22Rv1 (cell line): ENCODE results near the gene SLC35F3.

ENCODE experiments used
- ZFX ChIP-seq: fragments of 450-650 bp; IDR thresholded peaks from 2 replicates; pipeline ENCODE4 v1.6.1; 2017; ENCODE audit warnings: antibody characterized with exemption, borderline replicate concordance
- TF ChIP-seq, protein P1 (sequence below): fragments of 450-650 bp; IDR thresholded peaks from 2 replicates; pipeline ENCODE4 v1.5.1; 2017; ENCODE audit warnings: mild to moderate bottlenecking

- TF ChIP-seq, protein P1, sequence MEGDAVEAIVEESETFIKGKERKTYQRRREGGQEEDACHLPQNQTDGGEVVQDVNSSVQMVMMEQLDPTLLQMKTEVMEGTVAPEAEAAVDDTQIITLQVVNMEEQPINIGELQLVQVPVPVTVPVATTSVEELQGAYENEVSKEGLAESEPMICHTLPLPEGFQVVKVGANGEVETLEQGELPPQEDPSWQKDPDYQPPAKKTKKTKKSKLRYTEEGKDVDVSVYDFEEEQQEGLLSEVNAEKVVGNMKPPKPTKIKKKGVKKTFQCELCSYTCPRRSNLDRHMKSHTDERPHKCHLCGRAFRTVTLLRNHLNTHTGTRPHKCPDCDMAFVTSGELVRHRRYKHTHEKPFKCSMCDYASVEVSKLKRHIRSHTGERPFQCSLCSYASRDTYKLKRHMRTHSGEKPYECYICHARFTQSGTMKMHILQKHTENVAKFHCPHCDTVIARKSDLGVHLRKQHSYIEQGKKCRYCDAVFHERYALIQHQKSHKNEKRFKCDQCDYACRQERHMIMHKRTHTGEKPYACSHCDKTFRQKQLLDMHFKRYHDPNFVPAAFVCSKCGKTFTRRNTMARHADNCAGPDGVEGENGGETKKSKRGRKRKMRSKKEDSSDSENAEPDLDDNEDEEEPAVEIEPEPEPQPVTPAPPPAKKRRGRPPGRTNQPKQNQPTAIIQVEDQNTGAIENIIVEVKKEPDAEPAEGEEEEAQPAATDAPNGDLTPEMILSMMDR, result no peak
- no peak for TF ChIP-seq ZFX
Observed at GRCh38 chr1:234109840-234110239, 205.4 kb downstream of the SLC35F3 start.
